Activated B cell treated with CpG ODN at 0.5 μM for 24 hours (primary cell): ENCODE measurements around the gene PYDC2. TPM values are rescaled to one million over a fixed set of nuclear protein-coding genes. Genes with fewer than 3 reads are reported as not detected.

Experiments used
- ATAC-seq: fragments of 200-7000 bp; cut with Tn5 transposase; one replicate; pipeline ENCODE4 v1.10.0; 2021; ENCODE audit warnings: low read depth, mild to moderate bottlenecking, moderate library complexity
- CTCF ChIA-PET: fragments of 350-600 bp; sonication (Branson Sonifier 250); formaldehyde crosslinking; loops from one replicate; lab custom pipeline; 2021; ENCODE audit warnings: antibody characterized with exemption; lab: Charles Lee
- POLR2A ChIA-PET: fragments of 350-600 bp; sonication (Branson Sonifier 250); formaldehyde crosslinking; loops from one replicate; lab custom pipeline; 2021; ENCODE audit warnings: antibody characterized with exemption; lab: Charles Lee
- DNase-seq: peaks from one replicate; pipeline ENCODE4 v3.0.0; 2022
- H3K27ac Mint-ChIP-seq: one replicate; pipeline ENCODE4 v1.8.0; 2020; ENCODE audit warnings: mixed read lengths
- H3K27me3 Mint-ChIP-seq: one replicate; pipeline ENCODE4 v1.8.0; 2021; ENCODE audit warnings: mixed read lengths
- H3K36me3 Mint-ChIP-seq: one replicate; pipeline ENCODE4 v1.8.0; 2021; ENCODE audit warnings: low read depth, mixed read lengths
- H3K4me1 Mint-ChIP-seq: one replicate; pipeline ENCODE4 v1.8.0; 2021; ENCODE audit warnings: mixed read lengths
- H3K4me3 Mint-ChIP-seq: one replicate; pipeline ENCODE4 v1.8.0; 2020; ENCODE audit warnings: mild to moderate bottlenecking, mixed read lengths
- H3K9me3 Mint-ChIP-seq: one replicate; pipeline ENCODE4 v1.8.0; 2020; ENCODE audit warnings: mixed read lengths
- CTCF ChIP-seq: fragments of 200-600 bp; IDR thresholded peaks from one replicate; pipeline ENCODE4 v1.8.0; 2022; ENCODE audit warnings: antibody characterized with exemption, mild to moderate bottlenecking
- intact Hi-C: fragments of 100-400 bp; cut with micrococcal nuclease; formaldehyde crosslinking; loops from one replicate; pipeline ENCODE4 v1.15.1; 2024
- total RNA-seq: library from RNA; stranded (reverse); gene quantifications from 2 replicates; pipeline ENCODE4 v1.2.3, GENCODE V29; 2022

Gene PYDC2
- total RNA-seq, result not detected in 2 replicates

DNA sequence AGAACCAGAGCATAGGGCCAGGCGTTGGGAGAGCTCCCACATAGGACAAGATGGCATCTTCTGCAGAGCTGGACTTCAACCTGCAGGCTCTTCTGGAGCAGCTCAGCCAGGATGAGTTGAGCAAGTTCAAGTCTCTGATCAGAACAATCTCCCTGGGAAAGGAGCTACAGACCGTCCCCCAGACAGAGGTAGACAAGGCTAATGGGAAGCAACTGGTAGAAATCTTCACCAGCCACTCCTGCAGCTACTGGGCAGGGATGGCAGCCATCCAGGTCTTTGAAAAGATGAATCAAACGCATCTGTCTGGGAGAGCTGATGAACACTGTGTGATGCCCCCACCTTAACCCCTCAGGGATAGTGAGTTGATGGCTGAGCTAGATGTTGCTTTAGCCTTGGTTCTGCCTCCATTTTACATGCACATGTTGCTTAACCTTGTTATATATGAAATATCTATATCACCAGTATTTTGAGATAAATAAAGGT lies at the start of gene PYDC2:
TSS of gene PYDC2 (plus strand) at position 51 of the 483 bp plus-strand sequence. CDS start at position 51, 0 bp downstream.
- Mint-ChIP-seq H3K36me3 (no peaks in the 10 kb centered on the region), H3K4me1 (no peaks in the 10 kb centered on the region), H3K4me3 (no peak within 1 kb of the TSS), H3K27me3 (no peaks in the 10 kb centered on the region), H3K9me3 (no peaks in the 10 kb centered on the region), H3K27ac (no peak within 1 kb of the TSS)
- no peak for TF ChIP-seq CTCF
- ChIA-PET CTCF (no interaction called here), POLR2A (no interaction called here)
- intact Hi-C loops, result no loop called here
- no peak for ATAC-seq
- no peak for DNase-seq

DNA sequence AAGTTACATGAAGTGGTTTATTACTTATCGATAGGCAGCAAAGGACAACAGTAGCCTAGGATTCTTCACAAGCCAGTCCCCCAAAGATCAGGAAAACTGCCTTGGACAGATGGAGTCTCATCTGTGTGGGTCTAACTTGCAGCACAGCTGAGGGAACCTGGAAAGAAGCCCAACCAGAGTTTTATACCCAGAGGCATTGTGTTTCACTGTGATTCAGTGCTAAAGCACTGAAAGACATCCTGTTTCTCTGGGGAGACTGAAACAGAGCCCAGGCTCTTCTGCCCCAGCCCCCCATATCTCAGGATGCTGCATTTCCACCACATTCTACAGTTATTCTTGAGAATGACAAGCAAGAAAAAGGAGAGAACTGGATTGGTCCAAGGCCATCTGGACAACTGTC lies 48.2 kb upstream of the PYDC2 start:
- H3K27ac Mint-ChIP-seq, result no peak overlapping the region
- DNase-seq (no peak), ATAC-seq (no peak)
- H3K4me1 Mint-ChIP-seq, result peaks cover 7% of the 10 kb centered on the region
- H3K27me3 Mint-ChIP-seq, result no peaks in the 10 kb centered on the region
- TF ChIP-seq CTCF, result no peak
- no peak overlapping the region for H3K4me3 Mint-ChIP-seq
- CTCF ChIA-PET, result no interaction called here
- no peaks in the 10 kb centered on the region for H3K36me3 Mint-ChIP-seq
- intact Hi-C loops, result no loop called here
- POLR2A ChIA-PET, result no interaction called here
- H3K9me3 Mint-ChIP-seq, result peaks cover 13% of the 10 kb centered on the region

DNA sequence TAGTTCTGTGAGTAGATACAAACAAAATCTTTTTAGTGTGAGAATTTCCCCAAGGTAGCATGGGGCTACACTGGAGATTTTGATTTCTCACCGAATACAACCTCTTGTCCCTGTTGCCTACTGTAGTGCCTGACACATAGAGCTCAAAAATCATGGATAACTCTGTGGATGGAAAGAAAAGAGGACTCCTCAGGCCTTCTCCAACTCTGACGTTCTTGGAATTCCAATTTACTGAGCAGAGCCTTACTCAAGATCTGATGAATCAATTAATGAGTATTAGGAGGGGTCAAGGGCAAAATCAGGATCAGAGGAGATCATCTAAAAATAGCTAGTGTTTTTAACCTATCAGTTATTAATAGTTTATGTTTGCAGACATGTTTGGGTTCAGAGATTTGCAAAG lies 46.7 kb upstream of the PYDC2 start:
- CTCF ChIA-PET, result interaction anchor here (1.0 to 1.6 kb wide), 3 partner anchors 10 to 1030 kb away, joined by 3 to 7 read pairs (median 3); no protein-coding TSS in a partner anchor
- intact Hi-C loops, result no loop called here
- no peak for ATAC-seq
- no peak for TF ChIP-seq CTCF
- Mint-ChIP-seq H3K9me3 (peaks cover 13% of the 10 kb centered on the region), H3K27me3 (no peaks in the 10 kb centered on the region), H3K36me3 (no peaks in the 10 kb centered on the region), H3K27ac (no peak overlapping the region), H3K4me3 (no peak overlapping the region), H3K4me1 (peaks cover 7% of the 10 kb centered on the region)
- no peak for DNase-seq
- POLR2A ChIA-PET, result no interaction called here

DNA sequence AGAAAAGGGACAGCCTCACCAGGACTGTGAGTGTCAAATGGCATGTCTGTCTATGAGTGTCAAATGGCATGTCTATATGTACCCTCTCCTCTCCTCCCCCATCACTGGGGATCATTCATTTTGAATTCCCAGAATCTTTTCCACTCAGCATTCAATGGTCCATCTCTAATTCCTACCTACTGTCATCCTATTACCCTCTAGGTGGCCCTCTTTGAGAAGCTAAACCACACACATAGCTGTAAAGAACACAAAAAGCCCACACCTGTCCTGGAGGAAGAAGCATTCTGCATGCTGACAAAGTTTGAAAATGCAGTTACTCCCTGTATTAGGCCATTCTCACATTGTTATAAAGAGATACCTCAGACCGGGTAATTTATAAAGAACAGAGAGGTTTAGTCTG lies 46.2 kb upstream of the PYDC2 start:
- no peaks in the 10 kb centered on the region for H3K27me3 Mint-ChIP-seq
- ChIA-PET POLR2A (no interaction called here), CTCF (interaction anchor here (1.0 to 1.6 kb wide), 3 partner anchors 10 to 1030 kb away, joined by 3 to 7 read pairs (median 3); no protein-coding TSS in a partner anchor)
- H3K4me3 Mint-ChIP-seq, result no peak overlapping the region
- no peak overlapping the region for H3K27ac Mint-ChIP-seq
- ATAC-seq (no peak), DNase-seq (no peak)
- intact Hi-C loops, result no loop called here
- H3K4me1 Mint-ChIP-seq, result peaks cover 7% of the 10 kb centered on the region
- peaks cover 12% of the 10 kb centered on the region for H3K9me3 Mint-ChIP-seq
- H3K36me3 Mint-ChIP-seq, result no peaks in the 10 kb centered on the region
- no peak for TF ChIP-seq CTCF

DNA sequence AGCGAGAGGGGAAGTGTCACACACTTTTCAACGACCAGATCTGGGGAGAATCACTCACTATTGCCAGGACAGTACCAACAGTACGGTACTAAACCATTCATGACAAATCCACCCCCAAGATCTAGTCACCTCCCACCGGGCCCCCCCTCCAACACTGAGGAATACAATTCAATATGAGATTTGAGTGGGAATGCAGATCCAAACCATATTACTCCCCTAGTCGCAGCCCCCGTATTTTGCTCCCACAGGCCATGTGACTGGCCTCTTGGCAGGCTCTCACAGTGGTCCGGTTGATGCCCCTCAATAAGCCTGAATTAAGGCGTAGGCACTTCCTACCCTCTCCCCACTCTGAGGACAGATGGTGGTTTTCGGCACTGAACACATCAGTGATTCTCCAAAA lies 45.4 kb upstream of the PYDC2 start:
- no peaks in the 10 kb centered on the region for H3K36me3 Mint-ChIP-seq
- no peak for TF ChIP-seq CTCF
- H3K27me3 Mint-ChIP-seq, result no peaks in the 10 kb centered on the region
- H3K4me1 Mint-ChIP-seq, result peaks cover 7% of the 10 kb centered on the region
- H3K9me3 Mint-ChIP-seq, result peaks cover 8% of the 10 kb centered on the region
- no peak for ATAC-seq
- CTCF ChIA-PET, result interaction anchor here (1.1 kb wide), 1 partner anchor 172 kb away, joined by 3 read pairs; no protein-coding TSS in a partner anchor
- no peak overlapping the region for H3K27ac Mint-ChIP-seq
- no peak overlapping the region for H3K4me3 Mint-ChIP-seq
- POLR2A ChIA-PET, result interaction anchor here (0.7 kb wide), 1 partner anchor 30 kb away, joined by 3 read pairs; no protein-coding TSS in a partner anchor
- DNase-seq, result no peak
- intact Hi-C loops, result no loop called here
